H1 (cell line): Measurements from ENCODE around the gene GRB7. TPM values are rescaled to one million over a fixed set of nuclear protein-coding genes. Genes with fewer than 3 reads are reported as not detected.
A peak's percentile ranks its signal among the peaks of the same experiment; 100 is the strongest.

Experiments used
- CTCF ChIA-PET: fragments of 300-600 bp; sonication (Branson Sonifier 250); formaldehyde crosslinking; loops from one replicate; lab custom pipeline; 2021; ENCODE audit not compliant: partially characterized antibody; lab: Charles Lee
- POLR2A ChIA-PET: fragments of 300-600 bp; sonication (Branson Sonifier 250); formaldehyde crosslinking; loops from one replicate; lab custom pipeline; 2021; ENCODE audit warnings: inconsistent platforms; ENCODE audit not compliant: partially characterized antibody; lab: Charles Lee
- DNase-seq, 2 experiments: peaks; one replicate each; pipeline versions ENCODE4 v3.0.0 to v3.0.0-alpha.2; 2010 to 2022; ENCODE audit warnings: low spot score in 2 of 2, low read depth in 1 of 2, mixed read lengths in 1 of 2
- FAIRE-seq: peaks from 2 replicates; lab custom pipeline; 2011; peaks lifted over from hg19 to GRCh38; lab: Jason Lieb, UNC
- H2AFZ ChIP-seq: 2 replicates; pipeline ENCODE4 v1.8.1; 2012; ENCODE audit warnings: low read length, inconsistent platforms
- H2AK5ac ChIP-seq: 2 replicates; pipeline ENCODE4 v1.6.1; 2013; ENCODE audit warnings: low read depth, low read length
- H2BK120ac ChIP-seq: replicated peaks from 2 replicates; pipeline ENCODE3; 2013; ENCODE audit warnings: low read depth, low read length, inconsistent platforms
- H2BK12ac ChIP-seq: 2 replicates; pipeline ENCODE4 v1.6.1; 2013; ENCODE audit warnings: low read depth, low read length
- H2BK15ac ChIP-seq: 2 replicates; pipeline ENCODE4 v1.6.1; 2013; ENCODE audit warnings: low read length
- H2BK20ac ChIP-seq: 2 replicates; pipeline ENCODE4 v1.6.1; 2013; ENCODE audit warnings: low read length
- H2BK5ac ChIP-seq: 2 replicates; pipeline ENCODE4 v1.6.1; 2013; ENCODE audit warnings: low read depth, low read length
- H3K14ac ChIP-seq: 2 replicates; pipeline ENCODE4 v1.6.1; 2013; ENCODE audit warnings: inconsistent platforms; ENCODE audit not compliant: insufficient read length
- H3K18ac ChIP-seq: 2 replicates; pipeline ENCODE4 v1.6.1; 2013; ENCODE audit warnings: low read length; ENCODE audit errors: extremely low read depth
- H3K23ac ChIP-seq: 2 replicates; pipeline ENCODE4 v1.6.1; 2013; ENCODE audit warnings: inconsistent platforms; ENCODE audit not compliant: insufficient read length
- H3K23me2 ChIP-seq: 2 replicates; pipeline ENCODE4 v1.6.1; 2013; ENCODE audit warnings: low read depth, low read length
- H3K27ac ChIP-seq: 2 replicates; pipeline ENCODE4 v1.6.1; 2011; ENCODE audit warnings: low read depth, low read length, inconsistent platforms
- H3K27me3 ChIP-seq, 4 experiments: replicated peaks in 1 of 4; 1 replicate in 1 of 4; 2 replicates in 3 of 4; pipeline versions ENCODE4 v1.6.1 to v1.8.1; 2011 to 2013; ENCODE audit warnings: low read length in 3 of 4, mild to moderate bottlenecking in 3 of 4, inconsistent platforms in 2 of 4, mixed read lengths in 2 of 4, moderate library complexity in 1 of 4; ENCODE audit not compliant: control insufficient read depth in 3 of 4, insufficient read depth in 3 of 4; ENCODE audit errors: extremely low read depth in 1 of 4
- H3K36me3 ChIP-seq, 4 experiments: 2 replicates each; pipeline versions ENCODE4 v1.6.1 to v1.8.1; 2011 to 2013; ENCODE audit warnings: mild to moderate bottlenecking in 4 of 4, low read length in 3 of 4, moderate library complexity in 2 of 4, control low read depth in 1 of 4, inconsistent platforms in 1 of 4; ENCODE audit not compliant: insufficient read depth in 4 of 4, control insufficient read depth in 2 of 4
- H3K4ac ChIP-seq: replicated peaks from 2 replicates; pipeline ENCODE3; 2013; ENCODE audit warnings: low read length, low read depth, mixed read lengths, inconsistent platforms; ENCODE audit not compliant: insufficient read length
- H3K4me1 ChIP-seq, 4 experiments: replicated peaks in 1 of 4; 1 replicate in 1 of 4; 2 replicates in 3 of 4; pipeline versions ENCODE4 v1.6.1 to v1.8.1; 2011 to 2013; ENCODE audit warnings: low read length in 3 of 4, inconsistent platforms in 2 of 4, mixed read lengths in 1 of 4; ENCODE audit not compliant: insufficient read depth in 4 of 4, control insufficient read depth in 3 of 4
- H3K4me2 ChIP-seq, 2 experiments: 2 replicates each; pipeline versions ENCODE4 v1.6.1 to v1.8.1; 2011 to 2013; ENCODE audit warnings: low read depth in 2 of 2, low read length in 2 of 2, control low read depth in 1 of 2, inconsistent platforms in 1 of 2, mild to moderate bottlenecking in 1 of 2; ENCODE audit not compliant: insufficient read depth in 1 of 2
- H3K4me3 ChIP-seq, 4 experiments: fragments of 200-600, 300-600 bp in 1 of 4; sonication (generic), shearing (Covaris generic), sonication (Bioruptor Twin) in 1 of 4; 2 replicates each; pipeline versions ENCODE4 v1.5.1 to v1.8.1; 2011 to 2016; ENCODE audit warnings: low read length in 4 of 4, low read depth in 3 of 4, control low read depth in 2 of 4, inconsistent platforms in 2 of 4, mild to moderate bottlenecking in 2 of 4, mixed read lengths in 1 of 4, moderate library complexity in 1 of 4; ENCODE audit not compliant: insufficient read depth in 2 of 4; ENCODE audit errors: extremely low read depth in 1 of 4
- H3K56ac ChIP-seq: replicated peaks from 2 replicates; pipeline ENCODE3; 2013; ENCODE audit warnings: low read depth, mild to moderate bottlenecking, mixed read lengths, low read length, inconsistent platforms; ENCODE audit not compliant: insufficient read length
- H3K79me1 ChIP-seq: 2 replicates; pipeline ENCODE4 v1.6.1; 2013; ENCODE audit warnings: low read depth, low read length, control low read depth
- H3K79me2 ChIP-seq, 2 experiments: 2 replicates each; pipeline versions ENCODE4 v1.6.1 to v1.8.1; 2012 to 2013; ENCODE audit warnings: low read length in 2 of 2, mild to moderate bottlenecking in 2 of 2, inconsistent platforms in 1 of 2; ENCODE audit not compliant: insufficient read depth in 2 of 2, control insufficient read depth in 1 of 2
- H3K9ac ChIP-seq, 4 experiments: replicated peaks in 1 of 4; 1 replicate in 1 of 4; 2 replicates in 3 of 4; pipeline versions ENCODE4 v1.6.1 to v1.8.1; 2011 to 2013; ENCODE audit warnings: low read depth in 3 of 4, low read length in 3 of 4, control low read depth in 2 of 4, mild to moderate bottlenecking in 2 of 4, moderate library complexity in 2 of 4, inconsistent platforms in 1 of 4; ENCODE audit errors: extremely low read depth in 1 of 4
- H3K9me3 ChIP-seq, 2 experiments: 2 replicates each; pipeline versions ENCODE4 v1.6.1 to v1.8.1; 2012 to 2013; ENCODE audit warnings: mild to moderate bottlenecking in 2 of 2, moderate library complexity in 2 of 2, control low read depth in 1 of 2, inconsistent platforms in 1 of 2, low read depth in 1 of 2, low read length in 1 of 2, mixed read lengths in 1 of 2; ENCODE audit not compliant: insufficient read depth in 2 of 2
- H4K20me1 ChIP-seq, 2 experiments: replicated peaks in 1 of 2; 2 replicates each; pipeline versions ENCODE3 to v1.8.1; 2011 to 2013; ENCODE audit warnings: inconsistent platforms in 2 of 2, low read length in 2 of 2, mild to moderate bottlenecking in 1 of 2; ENCODE audit not compliant: insufficient read depth in 2 of 2, control insufficient read depth in 1 of 2
- H4K5ac ChIP-seq: 2 replicates; pipeline ENCODE4 v1.6.1; 2013; ENCODE audit warnings: low read length, low read depth, mixed read lengths, inconsistent platforms; ENCODE audit not compliant: insufficient read length
- H4K8ac ChIP-seq: 2 replicates; pipeline ENCODE4 v1.8.0; 2013; ENCODE audit warnings: mild to moderate bottlenecking, moderate library complexity, low read length, inconsistent platforms; ENCODE audit not compliant: insufficient read depth; ENCODE audit errors: extremely low read depth
- H4K91ac ChIP-seq: replicated peaks from 2 replicates; pipeline ENCODE3; 2013; ENCODE audit warnings: low read length, mixed read lengths, inconsistent platforms; ENCODE audit not compliant: insufficient read length
- ASH2L ChIP-seq: fragments of 200-600, 300-600 bp; sonication (generic); IDR thresholded peaks from one replicate; pipeline ENCODE4 v1.7.1; 2017; ENCODE audit warnings: low read length
- CHD1 ChIP-seq: IDR thresholded peaks from 2 replicates; pipeline ENCODE4 v1.6.1; 2012; ENCODE audit warnings: low read depth, low read length, improper control_type of control experiment
- EP300 ChIP-seq, 2 experiments: IDR thresholded peaks; 1 replicate in 1 of 2; 2 replicates in 1 of 2; pipeline ENCODE4 v1.6.1; 2011 to 2012; ENCODE audit warnings: low read depth in 2 of 2, low read length in 2 of 2, mild to moderate bottlenecking in 2 of 2, borderline replicate concordance in 1 of 2, inconsistent platforms in 1 of 2, moderate library complexity in 1 of 2
- KDM4A ChIP-seq: IDR thresholded peaks from one replicate; pipeline ENCODE4 v1.7.1; 2012; ENCODE audit warnings: low read depth, mild to moderate bottlenecking, moderate library complexity, low read length, inconsistent platforms; ENCODE audit not compliant: severe bottlenecking
- KDM5A ChIP-seq: fragments of 200-600 bp; IDR thresholded peaks from 2 replicates; pipeline ENCODE4 v1.7.1; 2012; ENCODE audit warnings: mild to moderate bottlenecking, low read length, inconsistent platforms, mixed read lengths
- RFX5 ChIP-seq: IDR thresholded peaks from 2 replicates; pipeline ENCODE4 v1.6.1; 2011; ENCODE audit warnings: low read depth, low read length, improper control_type of control experiment, borderline replicate concordance
- SIRT6 ChIP-seq: IDR thresholded peaks from one replicate; pipeline ENCODE4 v1.7.1; 2012; ENCODE audit warnings: low read length, inconsistent platforms
- SP2 ChIP-seq: IDR thresholded peaks from 2 replicates; pipeline ENCODE4 v1.6.1; 2012; ENCODE audit warnings: mild to moderate bottlenecking, low read length, inconsistent platforms
- SP4 ChIP-seq: IDR thresholded peaks from 2 replicates; pipeline ENCODE4 v1.6.1; 2012; ENCODE audit warnings: low read length, inconsistent platforms
- SRF ChIP-seq: IDR thresholded peaks from 2 replicates; pipeline ENCODE4 v1.6.1; 2011; ENCODE audit warnings: mild to moderate bottlenecking, low read depth, low read length, moderate library complexity
- WGBS, 2 experiments: shearing (Covaris generic) in 1 of 2; methylation state at CpG; one replicate each; pipeline versions ENCODE4 v1.1.6 to v1.1.7; 2013 to 2015; ENCODE audit warnings: low lambda C conversion rate in 2 of 2, mixed read lengths in 2 of 2, inconsistent platforms in 1 of 2, low coverage in 1 of 2, missing lambda C conversion rate in 1 of 2; ENCODE audit not compliant: insufficient replicate concordance in 2 of 2, insufficient coverage in 1 of 2, insufficient read length in 1 of 2; ENCODE audit errors: extremely low coverage in 1 of 2, missing lambda C conversion rate in 1 of 2; 5-methylcytosine and 5-hydroxymethylcytosine counted together
- polyA plus RNA-seq, 7 experiments: library from polyadenylated mRNA; depleted of rRNA in 3 of 7; stranded (reverse) in 5 of 7; unstranded in 2 of 7; fragments of >200 nt in 5 of 7; fragments of 200-250 nt in 2 of 7; gene quantifications; 1 replicate in 5 of 7; 2 replicates in 1 of 7; 4 replicates in 1 of 7; pipeline versions ENCODE4 v1.2.1 to v1.2.3, GENCODE V29; 2011 to 2013; ENCODE audit warnings: missing spikeins in 2 of 7, mixed read lengths in 2 of 7
- total RNA-seq: library from RNA; stranded (reverse); fragmentation: NEBNext Ultra II Directional; extraction: Animal tissue kit (Norgen Biotek cat#: 25700); gene quantifications from 2 replicates; pipeline ENCODE4 v1.2.1, GENCODE V29; 2021
- TF ChIP-seq, protein P1 (sequence below), 3 experiments: IDR thresholded peaks; 1 replicate in 2 of 3; 2 replicates in 1 of 3; pipeline versions ENCODE4 v1.5.1 to v1.6.1; 2011; ENCODE audit warnings: low read length in 3 of 3, mild to moderate bottlenecking in 3 of 3, inconsistent platforms in 2 of 3, low read depth in 1 of 3, moderate library complexity in 1 of 3; ENCODE audit not compliant: insufficient read depth in 1 of 3; ENCODE audit errors: control extremely low read depth in 1 of 3

Gene GRB7
- total and polyA plus RNA-seq, 2 of the 8 experiments (the other 6 are each of a cell fraction or from before 2014, with no cell fraction given): 32.2 to 41.5 TPM

DNA sequence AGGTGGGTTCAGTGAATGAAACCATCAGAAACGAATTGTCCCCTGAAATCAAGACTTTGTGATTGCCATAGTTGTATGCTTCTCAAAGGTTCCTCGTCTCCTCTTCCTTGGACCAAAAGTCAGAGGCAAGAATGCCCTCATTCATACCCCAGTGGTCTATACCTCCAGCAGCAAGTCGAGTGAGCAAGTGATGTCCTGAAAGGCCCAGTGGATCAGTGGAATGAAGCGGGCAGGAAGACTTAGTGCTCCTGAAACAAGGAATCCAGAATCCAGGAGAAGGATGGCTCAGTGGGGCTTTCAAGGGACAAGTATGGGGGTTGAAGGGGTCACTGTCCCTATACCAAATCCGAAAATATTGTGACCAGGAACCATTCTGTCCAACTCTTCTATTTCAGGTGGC, 43.1 kb upstream of the GRB7 start:
- H3K79me2 ChIP-seq: peaks cover 0 to 16% of the 10 kb centered on the region in 2 experiments; a peak in 2 of 4 replicates
- H3K14ac ChIP-seq: no peak overlapping the region
- no peaks in the 10 kb centered on the region for H3K27me3 ChIP-seq
- H3K56ac ChIP-seq: no peak overlapping the region
- FAIRE-seq: no peak
- H3K27ac ChIP-seq: no peak overlapping the region
- peak overlapping the region; percentile 1; the same call in 1 of the 2 replicates for H2BK20ac ChIP-seq
- no peaks in the 10 kb centered on the region for H3K9me3 ChIP-seq
- H2BK120ac ChIP-seq: no peak overlapping the region
- no peak overlapping the region for H4K8ac ChIP-seq
- H2BK12ac ChIP-seq: 0 out of 2 replicates have a peak overlapping the region, but pooled peaks have one; percentile 86
- no peaks in the 10 kb centered on the region for H3K36me3 ChIP-seq
- peak overlapping the region; percentile 66; the same call in 1 of the 2 replicates for H3K18ac ChIP-seq
- no peak overlapping the region for H2BK15ac ChIP-seq
- no peak overlapping the region for H2AK5ac ChIP-seq
- peaks cover 3% of the 10 kb centered on the region; the same call in 1 of the 2 replicates for H3K23me2 ChIP-seq
- peaks cover 2% of the 10 kb centered on the region; the same call in 1 of the 2 replicates for H3K79me1 ChIP-seq
- H3K4ac ChIP-seq: no peak overlapping the region
- peaks cover 18 to 32% (median 22%) of the 10 kb centered on the region in 4 experiments for H3K4me1 ChIP-seq
- H2BK5ac ChIP-seq: peak overlapping the region; percentile 95; the same call in 1 of the 2 replicates
- no peak for DNase-seq
- ChIA-PET POLR2A (interaction anchor here (0.6 to 38.1 kb wide), 6 partner anchors 12 to 60 kb away, joined by 3 to 708 read pairs (median 5); partner anchors contain the start of genes PGAP3, PNMT and TCAP), CTCF (interaction anchor here (0.6 to 52.4 kb wide), 9 partner anchors 11 to 1109 kb away, joined by 3 to 1885 read pairs (median 4); partner anchors contain the start of genes MIEN1, PPP1R1B and STARD3)
- H3K4me3 ChIP-seq: no peak overlapping the region
- peak overlapping the region; percentile 45 for H4K91ac ChIP-seq
- no peak overlapping the region for H2AFZ ChIP-seq
- no peak overlapping the region for H3K9ac ChIP-seq
- WGBS, 2 experiments: 77% methylated on average over 5 of the region's 5 CpGs; no CpG with 5 or more reads in 1 of the 2 experiments
- H3K23ac ChIP-seq: no peak overlapping the region
- H3K4me2 ChIP-seq: peak overlapping the region in 1 of 2 experiments; percentile 7; a peak in 1 of 4 replicates
- H4K5ac ChIP-seq: no peak overlapping the region
- H4K20me1 ChIP-seq: no peaks in the 10 kb centered on the region
- TF ChIP-seq CHD1 (no peak), KDM5A (no peak), SP4 (no peak), ASH2L (no peak), RFX5 (no peak), EP300 (IDR thresholded peaks at IDR 0.05; ENCODE audit: borderline replicate concordance in 1 of 2, low read depth in 2 of 2, low read length in 2 of 2) (no peak), KDM4A (no peak), SRF (no peak), SIRT6 (no peak), SP2 (no peak)
- TF ChIP-seq, protein P1, sequence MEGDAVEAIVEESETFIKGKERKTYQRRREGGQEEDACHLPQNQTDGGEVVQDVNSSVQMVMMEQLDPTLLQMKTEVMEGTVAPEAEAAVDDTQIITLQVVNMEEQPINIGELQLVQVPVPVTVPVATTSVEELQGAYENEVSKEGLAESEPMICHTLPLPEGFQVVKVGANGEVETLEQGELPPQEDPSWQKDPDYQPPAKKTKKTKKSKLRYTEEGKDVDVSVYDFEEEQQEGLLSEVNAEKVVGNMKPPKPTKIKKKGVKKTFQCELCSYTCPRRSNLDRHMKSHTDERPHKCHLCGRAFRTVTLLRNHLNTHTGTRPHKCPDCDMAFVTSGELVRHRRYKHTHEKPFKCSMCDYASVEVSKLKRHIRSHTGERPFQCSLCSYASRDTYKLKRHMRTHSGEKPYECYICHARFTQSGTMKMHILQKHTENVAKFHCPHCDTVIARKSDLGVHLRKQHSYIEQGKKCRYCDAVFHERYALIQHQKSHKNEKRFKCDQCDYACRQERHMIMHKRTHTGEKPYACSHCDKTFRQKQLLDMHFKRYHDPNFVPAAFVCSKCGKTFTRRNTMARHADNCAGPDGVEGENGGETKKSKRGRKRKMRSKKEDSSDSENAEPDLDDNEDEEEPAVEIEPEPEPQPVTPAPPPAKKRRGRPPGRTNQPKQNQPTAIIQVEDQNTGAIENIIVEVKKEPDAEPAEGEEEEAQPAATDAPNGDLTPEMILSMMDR (IDR thresholded peaks at IDR 0.05; ENCODE audit: control extremely low read depth in 1 of 3, insufficient read depth in 1 of 3, low read depth in 1 of 3, low read length in 3 of 3): no peak
